Upper lobe of left lung (tissue), 6 donors: Measurements from ENCODE around the gene EML4. TPM values are rescaled to one million over a fixed set of nuclear protein-coding genes. Genes with fewer than 3 reads are reported as not detected.
A peak's percentile ranks its signal among the peaks of the same experiment; 100 is the strongest.

ENCODE experiments used
- ATAC-seq, 2 donors: fragments of 200-7000 bp; cut with Tn5 transposase; one replicate each; pipeline ENCODE4 v1.9.1; 2022; ENCODE audit warnings: mild to moderate bottlenecking in 2 of 2, moderate library complexity in 2 of 2; ENCODE audit not compliant: low FRiP score in 2 of 2
- DNase-seq, 2 donors: peaks; one replicate each; pipeline ENCODE4 v3.0.0-alpha.2; 2019 to 2020
- H3K27ac ChIP-seq, 4 donors: fragments of 200-600 bp; sonication (generic); one replicate each; pipeline ENCODE4 v1.5.1; 2016 to 2019
- H3K27me3 ChIP-seq, 4 donors: fragments of 200-600 bp; sonication (generic); one replicate each; pipeline ENCODE4 v1.5.1; 2017 to 2019
- H3K36me3 ChIP-seq, 4 donors: fragments of 200-600 bp; sonication (generic); one replicate each; pipeline ENCODE4 v1.5.1; 2016 to 2019
- H3K4me1 ChIP-seq, 4 donors: fragments of 200-600 bp; sonication (generic); one replicate each; pipeline ENCODE4 v1.5.1; 2018 to 2019
- H3K4me3 ChIP-seq, 4 donors: fragments of 200-600 bp; sonication (generic); one replicate each; pipeline ENCODE4 v1.5.1; 2017 to 2019; ENCODE audit warnings: mild to moderate bottlenecking in 2 of 4, moderate library complexity in 1 of 4
- H3K9me3 ChIP-seq, 4 donors: fragments of 200-600 bp; sonication (generic); one replicate each; pipeline ENCODE4 v1.5.1; 2018 to 2019
- EP300 ChIP-seq, 4 donors: sonication (generic); formaldehyde crosslinking; IDR thresholded peaks; one replicate each; pipeline ENCODE4 v1.5.1; 2017; ENCODE audit warnings: antibody characterized with exemption in 4 of 4, control low read depth in 2 of 4
- POLR2A ChIP-seq, 4 donors: fragments of 450-650 bp; IDR thresholded peaks; one replicate each; pipeline ENCODE4 v1.5.1; 2016 to 2017; ENCODE audit warnings: antibody characterized with exemption in 4 of 4, mild to moderate bottlenecking in 2 of 4
- POLR2AphosphoS5 ChIP-seq, 2 donors: sonication (generic); formaldehyde crosslinking; IDR thresholded peaks; one replicate each; pipeline ENCODE4 v1.5.1; 2017; ENCODE audit warnings: antibody characterized with exemption in 2 of 2
- WGBS, 2 donors: methylation state at CpG; one replicate each; pipeline ENCODE4 v1.1.5; 2017 to 2018; 5-methylcytosine and 5-hydroxymethylcytosine counted together
- total RNA-seq, 6 donors: library from RNA; depleted of rRNA in 4 of 6; stranded (reverse); fragments of >200 nt in 4 of 6; gene quantifications; one replicate each; pipeline versions ENCODE4 v1.1.0 to v1.2.1, GENCODE V29; 2016 to 2021
- TF ChIP-seq, protein P1 (sequence below), 6 experiments: fragments of 450-650 bp in 4 of 6; fragments of 200-600 bp in 2 of 6; sonication (generic) in 2 of 6; IDR thresholded peaks; one replicate each; pipeline ENCODE4 v1.5.1; 2016 to 2019; ENCODE audit warnings: antibody characterized with exemption in 6 of 6
- donor health status: DM: no; HTN: no; CAD: no; lungs with moderate emphysema.
- donor health status: DM: no; HTN: yes; CAD: no; lungs with severe emphysema.

EML4 gene
- total RNA-seq, 6 donors from 2014 or later = 42.7 to 96.9 (median 62.0) TPM

DNA sequence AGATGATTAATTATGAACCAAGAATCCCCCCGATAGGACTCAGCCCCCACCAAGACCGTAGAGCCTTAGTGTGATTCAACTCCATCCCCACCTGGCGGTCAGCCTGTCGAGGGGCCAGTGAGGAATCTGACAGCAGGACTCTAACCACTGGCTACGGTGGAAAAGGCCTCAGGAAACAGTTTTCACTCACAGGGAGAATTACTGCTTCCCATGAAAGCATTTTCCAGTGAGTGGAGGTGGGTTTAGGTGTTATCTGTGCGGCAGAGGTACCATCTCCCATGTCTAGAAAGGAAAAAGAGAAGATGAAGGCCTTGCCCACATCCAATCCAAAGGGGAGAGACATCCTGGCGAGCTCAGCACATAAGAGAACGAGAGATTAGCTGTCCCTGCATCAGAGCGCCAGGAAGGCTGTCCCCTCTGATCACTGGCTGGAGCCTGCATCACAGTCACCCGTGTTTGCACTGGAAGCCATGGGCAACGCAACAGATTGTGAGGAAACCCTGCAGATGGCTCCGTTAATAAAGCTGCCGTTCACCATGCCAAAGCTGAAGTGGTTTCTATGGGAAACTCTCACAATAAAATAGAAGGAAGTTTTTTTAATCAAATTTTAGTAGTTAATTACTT, 169.5 kb downstream of the EML4 start:
- H3K36me3 ChIP-seq = peaks cover 0 to 53% (median 5%) of the 10 kb centered on the region in 4 donors

DNA sequence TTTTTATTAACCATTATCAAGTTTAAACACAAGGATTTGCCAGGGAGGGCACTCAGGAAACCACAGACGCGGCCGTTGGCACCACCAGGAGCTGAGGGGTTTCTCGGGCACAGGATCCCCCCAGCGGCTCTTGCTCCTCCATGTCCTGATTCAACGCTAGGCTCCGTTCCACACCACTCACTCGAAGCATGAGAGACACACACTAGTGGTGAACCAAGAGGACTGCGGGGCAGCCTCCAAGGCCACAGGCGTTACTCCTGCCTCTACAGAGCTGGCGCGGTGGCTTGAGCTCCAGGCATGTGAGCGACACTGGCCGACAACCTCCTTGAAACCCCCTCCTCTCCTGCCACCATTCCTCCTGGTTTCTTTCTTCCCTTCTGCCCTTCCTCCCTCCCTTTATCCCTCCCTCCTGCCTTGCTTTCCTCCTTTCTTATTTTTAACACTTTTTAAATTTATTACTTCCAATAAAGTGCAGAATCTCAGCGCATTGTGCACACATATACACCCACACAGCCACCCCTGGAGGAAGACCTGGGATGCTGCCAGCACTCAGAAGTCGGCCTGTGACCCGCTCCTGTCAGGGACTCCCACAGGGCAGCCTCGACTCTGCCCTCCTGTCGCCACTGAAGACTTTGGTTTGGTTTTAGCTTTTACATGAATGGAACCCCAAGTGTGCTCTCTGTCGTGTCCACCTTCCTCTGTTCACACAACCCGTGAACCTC, 170.2 kb downstream of the EML4 start:
- H3K4me1 ChIP-seq = peaks cover 4 to 14% (median 8%) of the 10 kb centered on the region in 4 donors
- H3K36me3 ChIP-seq = peaks cover 0 to 49% (median 5%) of the 10 kb centered on the region in 4 donors
- H3K27me3 ChIP-seq = no peaks in the 10 kb centered on the region
- 83 to 90% methylated on average over 21 of the region's 21 CpGs for WGBS, 2 donors
- H3K4me3 ChIP-seq = no peak overlapping the region
- ATAC-seq = no peak
- H3K27ac ChIP-seq = no peak overlapping the region
- H3K9me3 ChIP-seq = no peaks in the 10 kb centered on the region
- no peak for TF ChIP-seq POLR2A (IDR thresholded peaks at IDR 0.05)
- no peak for TF ChIP-seq EP300 (IDR thresholded peaks at IDR 0.05)
- no peak for TF ChIP-seq POLR2AphosphoS5 (IDR thresholded peaks at IDR 0.05)
- TF ChIP-seq, protein P1, sequence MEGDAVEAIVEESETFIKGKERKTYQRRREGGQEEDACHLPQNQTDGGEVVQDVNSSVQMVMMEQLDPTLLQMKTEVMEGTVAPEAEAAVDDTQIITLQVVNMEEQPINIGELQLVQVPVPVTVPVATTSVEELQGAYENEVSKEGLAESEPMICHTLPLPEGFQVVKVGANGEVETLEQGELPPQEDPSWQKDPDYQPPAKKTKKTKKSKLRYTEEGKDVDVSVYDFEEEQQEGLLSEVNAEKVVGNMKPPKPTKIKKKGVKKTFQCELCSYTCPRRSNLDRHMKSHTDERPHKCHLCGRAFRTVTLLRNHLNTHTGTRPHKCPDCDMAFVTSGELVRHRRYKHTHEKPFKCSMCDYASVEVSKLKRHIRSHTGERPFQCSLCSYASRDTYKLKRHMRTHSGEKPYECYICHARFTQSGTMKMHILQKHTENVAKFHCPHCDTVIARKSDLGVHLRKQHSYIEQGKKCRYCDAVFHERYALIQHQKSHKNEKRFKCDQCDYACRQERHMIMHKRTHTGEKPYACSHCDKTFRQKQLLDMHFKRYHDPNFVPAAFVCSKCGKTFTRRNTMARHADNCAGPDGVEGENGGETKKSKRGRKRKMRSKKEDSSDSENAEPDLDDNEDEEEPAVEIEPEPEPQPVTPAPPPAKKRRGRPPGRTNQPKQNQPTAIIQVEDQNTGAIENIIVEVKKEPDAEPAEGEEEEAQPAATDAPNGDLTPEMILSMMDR (IDR thresholded peaks at IDR 0.05) = no peak
- peak in 1 of 2 donors; percentile 38 for DNase-seq

More for the DNA sequence above, 169.5 kb downstream of the EML4 start:
- no peaks in the 10 kb centered on the region for H3K27me3 ChIP-seq
- H3K4me1 ChIP-seq = peaks cover 4 to 14% (median 8%) of the 10 kb centered on the region in 4 donors
- ATAC-seq = no peak
- no peak overlapping the region for H3K4me3 ChIP-seq
- TF ChIP-seq EP300 (IDR thresholded peaks at IDR 0.05) (no peak), POLR2AphosphoS5 (IDR thresholded peaks at IDR 0.05) (no peak), POLR2A (IDR thresholded peaks at IDR 0.05) (no peak)
- TF ChIP-seq, protein P1 (IDR thresholded peaks at IDR 0.05) = no peak
- H3K9me3 ChIP-seq = no peaks in the 10 kb centered on the region
- no peak overlapping the region for H3K27ac ChIP-seq
- DNase-seq = no peak
- WGBS, 2 donors = 88 to 95% methylated on average over 11 to 13 of the region's 13 CpGs

DNA sequence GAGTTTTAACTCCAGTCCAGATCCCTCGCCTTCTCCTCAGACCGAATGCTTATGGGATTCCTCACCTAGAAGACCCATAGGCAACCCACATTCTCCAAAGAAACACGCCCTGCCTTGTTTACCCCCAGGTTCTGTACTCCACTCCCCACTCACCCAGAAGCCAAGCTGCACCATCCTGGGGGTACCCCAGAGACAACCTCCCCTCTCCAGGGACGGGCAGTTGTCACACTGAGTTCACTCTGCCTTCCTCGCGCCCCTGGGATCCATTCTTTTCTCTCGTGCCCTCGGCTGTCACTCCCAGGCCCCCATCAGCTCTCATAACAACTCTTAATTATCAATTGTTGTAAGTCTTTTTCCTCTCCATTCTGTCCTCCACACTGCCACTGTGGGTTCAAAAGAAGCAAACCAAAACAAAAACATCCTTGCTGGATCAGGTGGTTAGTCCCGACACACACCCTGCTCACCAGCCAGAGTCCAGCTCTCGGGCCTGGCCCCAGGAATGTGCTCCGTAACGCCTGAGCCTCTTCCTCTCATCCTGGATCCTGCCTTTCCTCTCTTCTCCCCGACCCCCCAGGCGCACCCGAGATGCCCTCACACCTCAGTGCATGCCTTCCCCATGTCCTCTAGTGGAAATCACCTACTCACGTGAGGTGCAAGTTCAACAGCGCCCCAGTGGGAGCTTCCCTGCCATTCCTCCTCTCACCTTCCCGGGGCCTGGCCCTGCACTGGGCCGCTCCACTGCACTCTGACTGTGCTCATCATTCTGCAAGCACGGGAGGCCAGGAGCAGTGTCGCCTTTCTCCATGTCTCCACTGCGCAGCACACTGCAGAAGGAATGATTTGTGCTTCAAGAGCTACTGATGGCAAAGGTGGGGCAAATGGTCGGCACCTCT, 171.1 kb downstream of the EML4 start:
- 90% methylated on average over 23 of the region's 23 CpGs for WGBS, 2 donors
- peak in 1 of 2 donors; percentile 29 for DNase-seq
- no peak overlapping the region for H3K27ac ChIP-seq

GRCh38 chr2:42340938-42341636, 171.9 kb downstream of the EML4 start:
- peaks cover 4 to 14% (median 8%) of the 10 kb centered on the region in 4 donors for H3K4me1 ChIP-seq
- H3K27ac ChIP-seq = no peak overlapping the region
- no peaks in the 10 kb centered on the region for H3K9me3 ChIP-seq
- ATAC-seq (no peak), DNase-seq (no peak)
- no peak overlapping the region for H3K4me3 ChIP-seq
- H3K36me3 ChIP-seq = peaks cover 0 to 46% (median 7%) of the 10 kb centered on the region in 4 donors
- WGBS, 2 donors = 87 to 91% methylated on average over 10 of the region's 10 CpGs
- no peak for TF ChIP-seq EP300 (IDR thresholded peaks at IDR 0.05)
- TF ChIP-seq, protein P1 (IDR thresholded peaks at IDR 0.05) = no peak
- no peaks in the 10 kb centered on the region for H3K27me3 ChIP-seq

More for the DNA sequence above, 171.1 kb downstream of the EML4 start:
- TF ChIP-seq POLR2A (IDR thresholded peaks at IDR 0.05) = no peak
- TF ChIP-seq, protein P1 (IDR thresholded peaks at IDR 0.05) = no peak
- TF ChIP-seq POLR2AphosphoS5 (IDR thresholded peaks at IDR 0.05) = no peak
- TF ChIP-seq EP300 (IDR thresholded peaks at IDR 0.05) = no peak
- no peak for ATAC-seq
- H3K27me3 ChIP-seq = no peaks in the 10 kb centered on the region
- H3K4me3 ChIP-seq = no peak overlapping the region
- H3K36me3 ChIP-seq = peaks cover 0 to 44% (median 6%) of the 10 kb centered on the region in 4 donors
- peaks cover 4 to 14% (median 8%) of the 10 kb centered on the region in 4 donors for H3K4me1 ChIP-seq
- H3K9me3 ChIP-seq = no peaks in the 10 kb centered on the region
